ENCODE results near the gene ZSWIM3. TPM values are rescaled to one million over a fixed set of nuclear protein-coding genes. Genes with fewer than 3 reads are reported as not detected.

Gene ZSWIM3
- total RNA-seq, 2 donors from 2014 or later = 3.0 to 6.1 TPM

- no peak for DNase-seq (ENCODE audit: low spot score)
- no peaks in the 10 kb centered on the region for H3K36me3 ChIP-seq
- no peak for TF ChIP-seq CTCF (IDR thresholded peaks at IDR 0.05)
- H3K27ac ChIP-seq = no peak overlapping the region
- peaks cover 13 to 44% of the 10 kb centered on the region in 2 donors for H3K4me1 ChIP-seq (ENCODE audit: control insufficient read depth in 1 of 2, low read depth in 2 of 2)
- no peak for ATAC-seq (ENCODE audit: insufficient number of reproducible peaks, low FRiP score, low read depth)
- no peaks in the 10 kb centered on the region for H3K27me3 ChIP-seq (replicated peaks; ENCODE audit: insufficient read depth)
- H3K4me3 ChIP-seq = no peak overlapping the region
- H3K9me3 ChIP-seq = no peaks in the 10 kb centered on the region
Observed at GRCh38 chr20:45819466-45819865, 37.9 kb upstream of the ZSWIM3 start.

- peak overlapping the region in 1 of 2 donors; percentile 49 for H3K27ac ChIP-seq
- DNase-seq (ENCODE audit: low spot score) = no peak
- TF ChIP-seq CTCF (IDR thresholded peaks at IDR 0.05) = no peak
- H3K9me3 ChIP-seq = no peaks in the 10 kb centered on the region
- no peak for ATAC-seq (ENCODE audit: insufficient number of reproducible peaks, low FRiP score, low read depth)
- H3K36me3 ChIP-seq = no peaks in the 10 kb centered on the region
- H3K27me3 ChIP-seq (replicated peaks; ENCODE audit: insufficient read depth) = no peaks in the 10 kb centered on the region
- no peak overlapping the region for H3K4me3 ChIP-seq
- H3K4me1 ChIP-seq (ENCODE audit: control insufficient read depth in 1 of 2, low read depth in 2 of 2) = peaks cover 23 to 58% of the 10 kb centered on the region in 2 donors
Observed at GRCh38 chr20:45821947-45822346, 35.5 kb upstream of the ZSWIM3 start.

- ATAC-seq (ENCODE audit: insufficient number of reproducible peaks, low FRiP score, low read depth) = no peak
- no peaks in the 10 kb centered on the region for H3K9me3 ChIP-seq
- H3K27me3 ChIP-seq (replicated peaks; ENCODE audit: insufficient read depth) = no peaks in the 10 kb centered on the region
- DNase-seq (ENCODE audit: low spot score) = no peak
- peaks cover 20 to 58% of the 10 kb centered on the region in 2 donors for H3K4me1 ChIP-seq (ENCODE audit: control insufficient read depth in 1 of 2, low read depth in 2 of 2)
- TF ChIP-seq CTCF (IDR thresholded peaks at IDR 0.05) = no peak
- H3K4me3 ChIP-seq = peak overlapping the region; percentile 54
- H3K27ac ChIP-seq = peak overlapping the region; percentile 30 to 49
- no peaks in the 10 kb centered on the region for H3K36me3 ChIP-seq
Observed at GRCh38 chr20:45822857-45823256, 34.6 kb upstream of the ZSWIM3 start.

GRCh38 chr20:45823949-45824835 is 33.2 kb upstream of the ZSWIM3 start:
- Histone ChIP-seq H3K4me3 (peak overlapping the region; percentile 50), H3K4me1 (ENCODE audit: control insufficient read depth in 1 of 2, low read depth in 2 of 2) (peaks cover 25 to 61% of the 10 kb centered on the region in 2 donors), H3K27me3 (replicated peaks; ENCODE audit: insufficient read depth) (no peaks in the 10 kb centered on the region)

More at GRCh38 chr20:45823949-45824835, 33.2 kb upstream of the ZSWIM3 start:
- no peak for ATAC-seq (ENCODE audit: insufficient number of reproducible peaks, low FRiP score, low read depth)
- TF ChIP-seq CTCF (IDR thresholded peaks at IDR 0.05) = no peak
- no peaks in the 10 kb centered on the region for H3K9me3 ChIP-seq
- DNase-seq (ENCODE audit: low spot score) = no peak
- no peaks in the 10 kb centered on the region for H3K36me3 ChIP-seq
- H3K27ac ChIP-seq = no peak overlapping the region
